Ovary (tissue), 9 donors: ENCODE results near the gene CRYGA. TPM values are rescaled to one million over a fixed set of nuclear protein-coding genes. Genes with fewer than 3 reads are reported as not detected.

Source experiments
- DNase-seq, 5 donors: peaks; one replicate each; pipeline ENCODE4 v3.0.0-alpha.2; 2019 to 2020
- H3K27ac ChIP-seq, 2 donors: fragments of 200-600 bp; one replicate each; pipeline versions ENCODE4 v1.5.1 to v1.8.0; 2019 to 2022
- H3K27me3 ChIP-seq: fragments of 200-600 bp; one replicate; pipeline ENCODE4 v1.8.0; 2022
- H3K36me3 ChIP-seq: fragments of 200-600 bp; sonication (generic); one replicate; pipeline ENCODE4 v1.5.1; 2019
- H3K4me1 ChIP-seq: one replicate; pipeline ENCODE4 v1.8.1; 2013; ENCODE audit warnings: mild to moderate bottlenecking, moderate library complexity; ENCODE audit not compliant: insufficient read depth
- H3K4me3 ChIP-seq: fragments of 200-600 bp; sonication (generic); one replicate; pipeline ENCODE4 v1.5.1; 2017
- H3K9me3 ChIP-seq, 2 donors: fragments of 200-600 bp in 1 of 2; sonication (generic) in 1 of 2; one replicate each; pipeline versions ENCODE4 v1.5.1 to v1.8.1; 2013 to 2019; ENCODE audit warnings: mild to moderate bottlenecking in 1 of 2, moderate library complexity in 1 of 2
- EP300 ChIP-seq: sonication (generic); formaldehyde crosslinking; IDR thresholded peaks from one replicate; pipeline ENCODE4 v1.6.1; 2017; ENCODE audit warnings: antibody characterized with exemption
- POLR2A ChIP-seq: fragments of 450-650 bp; IDR thresholded peaks from one replicate; pipeline ENCODE4 v1.6.1; 2017; ENCODE audit warnings: antibody characterized with exemption, mild to moderate bottlenecking, moderate library complexity
- WGBS, 3 donors: extraction: QIAGEN DNeasy Blood & Tissue Kit in 1 of 3; methylation state at CpG; one replicate each; pipeline versions ENCODE4 v1.1.5 to v1.1.7; 2013 to 2017; 5-methylcytosine and 5-hydroxymethylcytosine counted together
- intact Hi-C, 4 donors: fragments of 100-400 bp; cut with DNase I; formaldehyde crosslinking; loops; one replicate each; pipeline versions ENCODE4 v1.11.0 to v1.15.1; 2022 to 2023
- polyA plus RNA-seq, 2 donors: library from polyadenylated mRNA; stranded (reverse); fragments of 200-250 nt in 1 of 2; fragments of 350-450 nt in 1 of 2; fragmentation: Illumina TruSeq in 1 of 2; extraction: RNeasy Lipid Tissue Mini Kit (QIAGEN cat#74804) in 1 of 2; gene quantifications; one replicate each; pipeline ENCODE4 v1.2.3, GENCODE V29; 2013 to 2014
- total RNA-seq, 7 donors: library from RNA; depleted of rRNA in 2 of 7; stranded (reverse); fragments of >200 nt in 2 of 7; fragmentation: NEBNext Ultra II Directional in 3 of 7; extraction: Animal tissue kit (Norgen Biotek cat#: 25700) in 3 of 7; gene quantifications; one replicate each; pipeline versions ENCODE4 v1.1.0 to v1.2.4, GENCODE V29; 2016 to 2023
- TF ChIP-seq, protein P1 (sequence below), 3 donors: fragments of 450-650 bp in 2 of 3; fragments of 200-600 bp in 1 of 3; IDR thresholded peaks; one replicate each; pipeline versions ENCODE4 v1.5.1 to v1.8.0; 2016 to 2022; ENCODE audit warnings: antibody characterized with exemption in 3 of 3, mild to moderate bottlenecking in 1 of 3
- donor health status: DM: no; HTN: no; CAD: no; lungs with moderate emphysema.
- donor health status: DM: no; HTN: no; CAD: no.
- donor health status: Bipolar disorder and iron deficiency.
- donor health status: DM: yes; HTN: yes; CAD: no.
- donor health status: DM: no; HTN: no; CAD: no.
- donor health status: DM: yes; HTN: yes; CAD: no.

Gene CRYGA
- total and polyA plus RNA-seq, 9 donors: not detected

GRCh38 chr2:208183526-208183925 is 20.1 kb upstream of the CRYGA start:
- Histone ChIP-seq H3K27me3 (no peaks in the 10 kb centered on the region), H3K4me3 (no peak overlapping the region), H3K4me1 (no peaks in the 10 kb centered on the region), H3K9me3 (no peaks in the 10 kb centered on the region), H3K27ac (no peak overlapping the region), H3K36me3 (no peaks in the 10 kb centered on the region)
- TF ChIP-seq POLR2A (no peak), EP300 (no peak)
- TF ChIP-seq, protein P1, sequence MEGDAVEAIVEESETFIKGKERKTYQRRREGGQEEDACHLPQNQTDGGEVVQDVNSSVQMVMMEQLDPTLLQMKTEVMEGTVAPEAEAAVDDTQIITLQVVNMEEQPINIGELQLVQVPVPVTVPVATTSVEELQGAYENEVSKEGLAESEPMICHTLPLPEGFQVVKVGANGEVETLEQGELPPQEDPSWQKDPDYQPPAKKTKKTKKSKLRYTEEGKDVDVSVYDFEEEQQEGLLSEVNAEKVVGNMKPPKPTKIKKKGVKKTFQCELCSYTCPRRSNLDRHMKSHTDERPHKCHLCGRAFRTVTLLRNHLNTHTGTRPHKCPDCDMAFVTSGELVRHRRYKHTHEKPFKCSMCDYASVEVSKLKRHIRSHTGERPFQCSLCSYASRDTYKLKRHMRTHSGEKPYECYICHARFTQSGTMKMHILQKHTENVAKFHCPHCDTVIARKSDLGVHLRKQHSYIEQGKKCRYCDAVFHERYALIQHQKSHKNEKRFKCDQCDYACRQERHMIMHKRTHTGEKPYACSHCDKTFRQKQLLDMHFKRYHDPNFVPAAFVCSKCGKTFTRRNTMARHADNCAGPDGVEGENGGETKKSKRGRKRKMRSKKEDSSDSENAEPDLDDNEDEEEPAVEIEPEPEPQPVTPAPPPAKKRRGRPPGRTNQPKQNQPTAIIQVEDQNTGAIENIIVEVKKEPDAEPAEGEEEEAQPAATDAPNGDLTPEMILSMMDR (IDR thresholded peaks at IDR 0.05): no peak
- intact Hi-C loops: no loop called here
- no peak for DNase-seq
- WGBS, 3 donors: 43 to 48% (median 47%) methylated on average over 7 of the region's 7 CpGs

DNA sequence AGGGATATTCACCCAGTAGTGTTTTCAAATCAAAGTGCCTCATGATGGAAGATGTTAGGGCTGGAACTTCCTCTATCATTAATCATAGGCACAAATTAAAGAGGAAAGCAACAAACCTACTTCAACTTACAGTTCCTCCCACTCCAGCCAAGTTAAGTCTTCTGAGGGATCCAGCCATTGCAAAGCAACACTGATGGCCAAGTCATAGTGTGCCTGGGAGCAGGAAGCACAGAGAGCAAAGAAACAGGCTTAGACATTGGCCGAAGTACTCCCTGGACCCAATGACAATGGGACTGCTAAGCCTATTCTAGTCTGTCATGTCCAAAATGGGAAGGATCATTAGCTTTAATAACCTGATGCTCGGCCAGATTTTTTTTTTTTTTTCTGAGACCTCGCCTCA is 19.4 kb upstream of the CRYGA start:
- no peak for TF ChIP-seq POLR2A
- TF ChIP-seq, protein P1 (IDR thresholded peaks at IDR 0.05): no peak
- no peak for TF ChIP-seq EP300
- 57 to 74% (median 67%) methylated on average over 3 of the region's 3 CpGs for WGBS, 3 donors
- Histone ChIP-seq H3K9me3 (no peaks in the 10 kb centered on the region), H3K27me3 (no peaks in the 10 kb centered on the region), H3K4me3 (no peak overlapping the region), H3K4me1 (no peaks in the 10 kb centered on the region), H3K27ac (no peak overlapping the region), H3K36me3 (no peaks in the 10 kb centered on the region)
- intact Hi-C loops: no loop called here
- no peak for DNase-seq

DNA sequence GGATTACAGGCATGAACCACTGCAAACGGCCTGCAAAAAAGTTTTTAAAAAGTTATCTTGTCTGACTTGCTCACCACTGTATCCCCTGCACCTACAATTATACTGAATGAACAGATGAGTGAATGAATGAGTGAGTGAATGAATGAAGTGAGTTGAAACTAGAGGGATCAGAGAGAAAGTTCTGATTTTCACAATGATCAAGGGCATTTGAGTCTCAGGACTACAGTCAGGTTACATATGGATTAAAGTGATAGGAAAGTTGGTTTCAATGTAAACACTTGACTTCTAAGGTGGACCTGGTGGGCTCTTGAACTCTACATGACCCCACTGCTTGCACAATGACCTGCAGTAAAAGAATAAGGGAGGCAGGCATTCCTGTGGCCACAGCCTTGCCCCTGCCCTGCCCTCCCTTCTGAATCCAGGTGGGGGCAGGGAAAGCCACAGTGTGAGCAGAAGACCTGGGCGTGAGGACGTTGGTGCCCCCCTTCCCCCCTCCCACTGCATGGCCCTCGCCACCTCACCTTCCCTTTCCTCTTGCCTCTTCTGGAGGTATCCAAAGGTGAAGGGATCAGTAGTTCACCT is 15.7 kb upstream of the CRYGA start:
- DNase-seq: no peak
- no peak overlapping the region for H3K4me3 ChIP-seq
- no peaks in the 10 kb centered on the region for H3K4me1 ChIP-seq
- H3K27me3 ChIP-seq: no peaks in the 10 kb centered on the region
- TF ChIP-seq EP300 (no peak), POLR2A (no peak)
- TF ChIP-seq, protein P1 (IDR thresholded peaks at IDR 0.05): no peak
- intact Hi-C loops: loop anchor here in 3 of 4 donors (2.0 to 5.0 kb wide), 2 partner anchors 14 to 73 kb away; no protein-coding TSS in a partner anchor
- WGBS, 3 donors: 71 to 82% (median 80%) methylated on average over 4 of the region's 4 CpGs
- H3K27ac ChIP-seq: no peak overlapping the region
- no peaks in the 10 kb centered on the region for H3K9me3 ChIP-seq
- H3K36me3 ChIP-seq: no peaks in the 10 kb centered on the region

GRCh38 chr2:208175840-208176153 is 12.4 kb upstream of the CRYGA start:
- TF ChIP-seq, protein P1 (IDR thresholded peaks at IDR 0.05): no peak
- no peak for TF ChIP-seq POLR2A
- TF ChIP-seq EP300: no peak
- H3K4me3 ChIP-seq: no peak overlapping the region

More at GRCh38 chr2:208175840-208176153, 12.4 kb upstream of the CRYGA start:
- Histone ChIP-seq H3K4me1 (no peaks in the 10 kb centered on the region), H3K27me3 (no peaks in the 10 kb centered on the region), H3K36me3 (no peaks in the 10 kb centered on the region), H3K9me3 (no peaks in the 10 kb centered on the region), H3K27ac (no peak overlapping the region)
- intact Hi-C loops: loop anchor here in 2 of 4 donors (5.0 kb wide), 1 partner anchor 77 kb away; no protein-coding TSS in a partner anchor
- no peak for DNase-seq
- WGBS, 3 donors: 70 to 77% (median 74%) methylated on average over 6 of the region's 6 CpGs
